Amniotic epithelial cell (primary cell): ENCODE results near the gene WDTC1.
A peak's percentile ranks its signal among the peaks of the same experiment; 100 is the strongest.
"Not testable (repeated sequence)": the region's sequence is repeated elsewhere in the genome, so short reads cannot be mapped to it uniquely, and the experiment has no call there.

Experiments used
- DNase-seq: peaks from one replicate; pipeline ENCODE4 v3.0.0-alpha.2; 2010; ENCODE audit warnings: low read depth

WDTC1 gene

GRCh38 chr1:27246194-27246593, 11.8 kb downstream of the WDTC1 start:
- DNase-seq: no peak

DNA sequence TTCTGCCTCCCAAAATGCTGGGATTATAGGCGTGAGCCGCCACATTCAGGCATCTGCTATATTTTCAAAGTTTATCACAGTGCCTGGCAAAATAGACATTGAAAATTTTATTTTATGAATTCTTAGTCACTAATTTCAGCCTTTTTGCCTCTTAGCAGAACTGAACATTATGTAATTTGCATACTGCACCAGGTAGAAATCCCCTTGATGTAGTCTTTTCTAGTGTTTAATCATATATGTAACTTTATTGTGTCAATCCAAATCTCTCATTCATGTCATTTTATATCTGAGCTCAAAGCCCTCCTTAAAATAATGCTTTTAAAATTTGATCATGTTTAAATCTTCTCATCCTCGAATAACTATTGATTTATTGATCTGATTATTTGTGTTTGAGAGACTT, 19.2 kb downstream of the WDTC1 start:
- DNase-seq: no peak

GRCh38 chr1:27255136-27255535, 20.7 kb downstream of the WDTC1 start:
- no peak for DNase-seq

GRCh38 chr1:27257155-27257554, 22.7 kb downstream of the WDTC1 start:
- DNase-seq: peak; percentile 90

DNA sequence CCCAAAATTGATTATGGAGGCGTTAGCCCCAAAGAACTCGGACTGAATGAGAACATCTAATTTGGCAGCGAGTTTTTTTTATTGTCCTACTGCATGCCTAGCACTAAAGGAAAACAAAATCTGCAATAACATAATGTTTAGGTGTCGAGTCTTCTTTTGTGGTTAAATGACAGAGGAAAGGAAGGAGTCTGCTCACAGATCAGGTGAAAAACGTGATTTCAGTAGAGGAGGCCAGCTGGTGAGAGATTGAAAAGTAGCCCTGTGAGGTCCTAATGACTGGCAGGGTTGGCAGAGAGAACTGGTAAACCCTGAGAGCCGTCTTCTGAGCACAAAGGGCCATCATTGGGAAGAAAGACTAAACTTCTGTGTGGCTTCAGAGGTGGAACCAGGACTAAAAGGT, 24.2 kb downstream of the WDTC1 start:
- DNase-seq: no peak

DNA sequence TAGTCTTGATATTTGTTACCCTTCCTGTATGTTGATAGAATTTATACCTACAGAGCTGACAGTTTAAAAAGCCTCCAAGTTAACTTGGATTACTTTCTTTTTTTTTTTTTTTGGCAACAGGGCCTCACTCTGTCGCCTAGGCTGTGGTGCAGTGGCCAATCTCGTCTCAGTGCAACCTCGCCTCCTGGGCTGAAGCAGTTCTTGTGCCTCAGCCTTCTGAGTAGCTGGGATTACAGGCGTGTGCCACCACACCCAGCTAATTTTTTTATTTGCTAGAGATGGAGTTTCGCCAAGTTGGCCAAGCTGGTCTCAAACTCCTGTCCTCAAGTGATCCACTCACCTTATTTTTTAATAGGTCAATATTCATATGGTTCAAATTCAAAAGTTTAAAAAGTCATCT, 32.7 kb downstream of the WDTC1 start:
- DNase-seq: no peak

GRCh38 chr1:27269276-27269675, 34.8 kb downstream of the WDTC1 start:
- no peak for DNase-seq

DNA sequence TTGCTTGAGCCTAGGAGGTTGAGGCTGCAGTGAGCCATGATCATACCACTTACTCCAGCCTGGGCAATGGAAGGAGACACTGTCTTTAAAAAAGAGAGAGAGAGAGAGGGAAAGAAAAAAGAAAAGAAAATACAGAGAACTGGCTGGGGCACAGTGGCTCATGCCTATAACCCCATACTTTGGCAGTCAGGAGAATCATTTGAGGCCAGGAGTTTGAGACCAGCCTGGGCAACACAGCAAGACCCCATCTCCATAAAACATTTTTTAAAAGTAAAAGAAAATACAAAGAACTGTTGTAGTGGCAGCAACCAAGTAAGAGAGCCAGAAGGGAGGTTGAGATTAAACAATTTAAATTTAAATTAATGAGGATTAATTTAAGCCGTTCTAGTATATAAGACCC, 39.8 kb downstream of the WDTC1 start:
- DNase-seq: no peak

DNA sequence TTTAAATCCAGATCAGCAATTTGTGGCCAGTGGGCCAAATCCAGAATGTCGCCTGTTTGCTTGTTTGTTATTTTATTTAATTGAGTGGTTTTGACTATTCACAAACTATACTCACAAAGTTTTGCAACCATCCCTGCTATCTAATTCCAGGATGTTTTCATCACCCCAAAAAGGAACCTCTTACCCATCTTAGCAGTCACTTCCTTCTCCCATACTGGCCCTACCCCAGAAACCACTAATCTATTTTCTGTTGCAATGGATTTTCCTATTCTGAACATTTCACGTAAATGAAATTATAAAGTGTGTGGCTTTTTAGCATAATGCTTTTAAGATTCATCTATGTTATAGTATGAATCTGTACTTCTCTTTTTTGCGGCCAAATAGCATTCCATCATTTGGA, 41.3 kb downstream of the WDTC1 start:
- peak; percentile 15 for DNase-seq

- DNase-seq: peak; percentile 57
Observed at GRCh38 chr1:27284425-27285273, 50.2 kb downstream of the WDTC1 start.

GRCh38 chr1:27285274-27285660, 50.8 kb downstream of the WDTC1 start:
- no peak for DNase-seq

- not testable (repeated sequence) for DNase-seq
Observed at GRCh38 chr1:27285821-27286220, 51.4 kb downstream of the WDTC1 start.

DNA sequence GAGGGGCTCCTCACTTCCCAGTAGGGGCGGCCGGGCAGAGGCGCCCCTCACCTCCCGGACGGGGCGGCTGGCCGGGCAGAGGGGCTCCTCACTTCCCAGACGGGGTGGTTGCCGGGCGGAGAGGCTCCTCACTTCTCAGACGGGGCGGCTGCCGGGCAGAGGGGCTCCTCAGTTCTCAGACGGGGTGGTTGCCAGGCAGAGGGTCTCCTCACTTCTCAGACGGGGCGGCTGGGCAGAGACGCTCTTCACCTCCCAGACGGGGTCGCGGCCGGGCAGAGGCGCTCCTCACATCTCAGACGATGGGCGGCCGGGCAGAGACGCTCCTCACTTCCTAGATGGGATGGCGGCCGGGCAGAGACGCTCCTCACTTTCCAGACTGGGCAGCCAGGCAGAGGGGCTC, 54.7 kb downstream of the WDTC1 start:
- DNase-seq: not testable (repeated sequence)

- no peak for DNase-seq
Observed at GRCh38 chr1:27290581-27290980, 56.1 kb downstream of the WDTC1 start.

DNA sequence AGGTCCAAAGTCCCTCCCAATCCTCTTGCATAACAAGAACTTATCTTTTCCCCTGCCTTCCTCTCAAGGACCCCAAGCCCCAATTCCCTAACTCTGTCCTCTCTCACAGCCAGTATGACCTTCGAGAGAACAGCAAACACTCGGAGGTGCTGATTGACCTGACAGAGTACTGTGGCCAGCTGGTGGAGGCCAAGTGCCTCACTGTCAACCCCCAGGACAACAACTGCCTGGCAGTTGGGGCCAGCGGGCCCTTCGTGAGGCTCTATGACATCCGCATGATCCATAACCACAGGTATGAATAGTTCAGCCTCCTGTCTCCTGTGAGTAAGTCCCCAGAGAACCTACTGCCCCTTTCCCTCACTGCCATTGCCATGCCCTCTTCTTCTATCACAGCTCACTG, 57.7 kb downstream of the WDTC1 start:
- DNase-seq: no peak

DNA sequence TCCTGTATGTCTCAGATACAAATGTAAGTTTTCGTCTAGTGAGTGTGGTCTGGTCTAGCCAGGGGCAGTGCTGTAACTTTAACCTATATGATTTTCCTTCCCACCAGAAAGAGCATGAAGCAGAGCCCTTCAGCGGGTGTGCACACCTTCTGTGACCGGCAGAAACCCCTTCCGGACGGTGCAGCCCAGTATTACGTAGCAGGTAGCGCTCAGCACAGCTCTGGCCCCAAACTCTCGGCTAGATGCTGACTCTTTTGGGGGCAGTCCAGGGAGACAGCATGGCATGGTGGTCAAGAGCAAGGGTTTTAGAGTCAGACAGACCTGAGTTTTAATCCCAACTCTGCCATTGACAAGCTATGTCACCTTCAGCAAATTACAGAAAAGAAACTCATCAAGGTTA, 59.5 kb downstream of the WDTC1 start:
- no peak for DNase-seq

- DNase-seq: peak; percentile 40
Observed at GRCh38 chr1:27296773-27297291, 62.4 kb downstream of the WDTC1 start.

- DNase-seq: no peak
Observed at GRCh38 chr1:27297903-27298302, 63.5 kb downstream of the WDTC1 start.

GRCh38 chr1:27298632-27299384, 64.4 kb downstream of the WDTC1 start:
- DNase-seq: peak; percentile 5

DNA sequence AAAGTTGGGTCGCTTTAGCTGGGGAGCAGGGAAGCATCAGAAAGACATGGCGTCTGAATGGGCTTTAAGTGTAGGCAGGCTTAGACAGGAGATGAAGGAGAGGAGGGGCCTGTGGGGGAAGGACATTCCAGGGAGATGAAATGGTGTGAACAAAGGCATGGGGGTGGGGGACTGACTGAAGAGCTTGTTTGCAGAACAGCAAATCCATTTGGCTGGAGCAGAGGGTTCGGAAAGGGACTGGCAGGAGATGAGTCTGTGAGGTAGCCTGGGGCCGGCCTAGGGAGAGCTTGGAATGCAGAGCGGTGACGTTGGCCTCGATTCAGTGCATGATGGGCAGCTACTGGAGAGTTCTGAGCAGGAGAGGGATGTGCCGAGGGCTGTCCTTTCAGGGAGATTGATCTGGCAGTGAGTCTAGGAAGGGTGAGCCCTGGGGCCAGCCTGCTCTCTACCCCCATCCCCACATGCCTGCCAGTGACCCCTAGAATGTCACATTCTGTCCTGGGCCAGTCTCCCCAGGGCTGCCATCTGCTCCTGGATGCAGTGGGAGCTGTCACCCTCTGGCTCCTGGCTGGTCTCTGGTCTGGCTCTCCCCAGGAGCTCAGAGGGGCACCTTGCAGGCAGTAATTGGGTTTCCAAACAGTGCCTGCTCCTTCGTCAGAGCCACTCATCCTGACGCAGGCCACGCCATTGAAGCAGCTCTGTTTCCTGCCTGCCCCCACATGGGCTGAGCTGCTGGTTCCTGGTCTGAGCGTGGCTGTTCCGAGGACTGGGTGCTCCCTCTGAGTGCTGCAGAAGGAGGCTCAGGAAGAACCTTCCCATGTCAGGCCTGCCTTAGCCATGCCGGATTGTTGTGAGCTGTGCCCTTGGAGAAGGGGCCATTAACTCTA, 65.2 kb downstream of the WDTC1 start:
- DNase-seq: peak; percentile 100

DNA sequence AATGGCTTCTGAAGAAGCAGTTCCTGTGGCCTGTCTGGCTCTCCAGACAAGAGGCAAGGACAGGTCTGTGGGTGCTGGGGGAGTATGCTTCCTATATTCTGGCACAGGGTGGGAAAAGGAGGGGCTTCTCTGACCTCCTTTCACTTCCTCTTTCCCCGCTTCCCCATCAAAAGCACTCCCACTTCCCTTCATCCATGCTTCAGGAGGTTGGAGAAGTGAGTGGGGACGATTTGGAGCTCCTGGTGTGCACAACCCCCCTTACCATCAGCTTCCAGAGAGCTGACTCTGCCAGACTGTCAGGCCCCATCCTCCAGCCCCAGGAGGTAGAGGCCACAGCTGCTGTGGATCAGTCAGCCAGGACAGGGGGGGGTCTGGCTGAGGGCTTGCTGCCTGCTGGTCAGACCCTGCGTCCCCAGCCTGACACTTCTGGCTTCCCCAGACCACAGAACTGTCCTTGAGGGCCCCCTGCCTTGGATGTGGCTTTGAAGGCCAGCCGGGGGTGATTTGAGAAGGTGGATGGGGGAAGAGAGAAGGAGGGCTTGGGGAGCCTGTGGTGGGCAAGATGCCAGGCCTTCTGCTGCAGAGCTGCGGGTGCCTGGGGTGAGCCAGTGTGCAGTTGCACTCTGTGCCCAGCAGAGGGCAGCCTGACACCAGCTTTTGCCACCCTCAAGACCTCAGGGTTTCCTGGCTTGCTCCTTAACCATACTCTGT, 66.1 kb downstream of the WDTC1 start:
- DNase-seq: peak; percentile 87

DNA sequence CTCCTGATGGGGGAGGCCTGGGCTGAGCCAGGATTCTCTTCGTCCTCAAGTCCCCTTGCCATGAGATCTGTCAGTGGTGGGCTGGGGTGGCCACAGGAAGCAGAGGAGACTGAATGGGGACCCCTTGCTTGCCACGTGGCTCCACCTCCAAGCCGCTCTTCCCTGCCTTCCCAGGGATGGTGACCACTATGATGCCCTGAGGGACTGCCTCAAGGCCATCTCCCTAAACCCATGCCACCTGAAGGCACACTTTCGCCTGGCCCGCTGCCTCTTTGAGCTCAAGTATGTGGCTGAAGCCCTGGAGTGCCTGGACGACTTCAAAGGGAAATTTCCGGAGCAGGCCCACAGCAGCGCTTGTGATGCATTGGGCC, 66.6 kb downstream of the WDTC1 start:
- no peak for DNase-seq
